CD14-positive monocyte (primary cell): ENCODE data around the gene UVSSA. TPM values are rescaled to one million over a fixed set of nuclear protein-coding genes. Genes with fewer than 3 reads are reported as not detected.

Experiments used
- DNase-seq, 3 donors: peaks; one replicate each; pipeline ENCODE4 v3.0.0-alpha.2; 2011 to 2022
- H2AFZ ChIP-seq: 2 replicates; pipeline ENCODE4 v1.6.0; 2012; ENCODE audit warnings: mild to moderate bottlenecking, low read depth, low read length, inconsistent platforms; ENCODE audit not compliant: insufficient read depth, poor library complexity, severe bottlenecking
- H3K27ac ChIP-seq, 2 donors: 1 replicate in 1 of 2; 2 replicates in 1 of 2; pipeline ENCODE4 v1.5.1; 2012 to 2013; ENCODE audit warnings: low read length in 2 of 2, control low read depth in 1 of 2, inconsistent platforms in 1 of 2, low read depth in 1 of 2, mild to moderate bottlenecking in 1 of 2
- H3K27me3 ChIP-seq, 2 donors: one replicate each; pipeline versions ENCODE4 v1.6.0 to v1.6.1; 2011 to 2013; ENCODE audit warnings: low read length in 2 of 2; ENCODE audit not compliant: control insufficient read depth in 2 of 2, insufficient read depth in 2 of 2
- H3K36me3 ChIP-seq, 2 donors: replicated peaks in 1 of 2; 1 replicate in 1 of 2; 2 replicates in 1 of 2; pipeline versions ENCODE4 v1.5.1 to v1.6.1; 2012 to 2013; ENCODE audit warnings: low read length in 2 of 2, control low read depth in 1 of 2, inconsistent platforms in 1 of 2, mild to moderate bottlenecking in 1 of 2; ENCODE audit not compliant: insufficient read depth in 2 of 2, control insufficient read depth in 1 of 2
- H3K4me1 ChIP-seq, 2 donors: 1 replicate in 1 of 2; 2 replicates in 1 of 2; pipeline versions ENCODE4 v1.5.1 to v1.6.1; 2012 to 2013; ENCODE audit warnings: low read length in 2 of 2, control low read depth in 1 of 2, inconsistent platforms in 1 of 2, mild to moderate bottlenecking in 1 of 2, moderate library complexity in 1 of 2; ENCODE audit not compliant: insufficient read depth in 2 of 2, control insufficient read depth in 1 of 2
- H3K4me2 ChIP-seq: replicated peaks from 2 replicates; pipeline ENCODE3; 2012; ENCODE audit warnings: low read length, moderate library complexity, mild to moderate bottlenecking; ENCODE audit not compliant: poor library complexity, severe bottlenecking; ENCODE audit errors: extremely low read depth
- H3K4me3 ChIP-seq, 3 experiments: fragments of 200-600 bp in 1 of 3; sonication (generic) in 1 of 3; replicated peaks in 1 of 3; 1 replicate in 2 of 3; 2 replicates in 1 of 3; pipeline ENCODE4 v1.5.1; 2011 to 2013; ENCODE audit warnings: low read length in 3 of 3, mild to moderate bottlenecking in 3 of 3, control low read depth in 2 of 3, low read depth in 2 of 3, inconsistent platforms in 1 of 3, moderate library complexity in 1 of 3
- H3K79me2 ChIP-seq: 2 replicates; pipeline ENCODE4 v1.6.0; 2012; ENCODE audit warnings: mild to moderate bottlenecking, control low read depth, inconsistent platforms, low read length, moderate library complexity; ENCODE audit not compliant: insufficient read depth
- H3K9ac ChIP-seq: 2 replicates; pipeline ENCODE4 v1.6.0; 2017; ENCODE audit warnings: low read length, mild to moderate bottlenecking; ENCODE audit not compliant: insufficient read depth, poor library complexity, severe bottlenecking
- H3K9me3 ChIP-seq, 2 donors: replicated peaks in 1 of 2; 1 replicate in 1 of 2; 2 replicates in 1 of 2; pipeline versions ENCODE4 v1.5.1 to v1.6.1; 2012 to 2013; ENCODE audit warnings: low read length in 2 of 2, control low read depth in 1 of 2; ENCODE audit not compliant: control insufficient read depth in 1 of 2, insufficient read depth in 1 of 2
- H4K20me1 ChIP-seq: 2 replicates; pipeline ENCODE4 v1.6.0; 2012; ENCODE audit warnings: mild to moderate bottlenecking, low read length, control low read depth, moderate library complexity; ENCODE audit not compliant: insufficient read depth
- H3K27ac Mint-ChIP-seq, 7 donors: one replicate each; pipeline ENCODE4 v1.8.0; 2020; ENCODE audit warnings: mild to moderate bottlenecking in 7 of 7, mixed read lengths in 7 of 7, moderate library complexity in 6 of 7, inconsistent platforms in 2 of 7
- H3K27me3 Mint-ChIP-seq, 3 donors: one replicate each; pipeline ENCODE4 v1.8.0; 2021 to 2022; ENCODE audit warnings: low read depth in 3 of 3, mild to moderate bottlenecking in 3 of 3, mixed read lengths in 3 of 3, moderate library complexity in 3 of 3, inconsistent platforms in 1 of 3
- H3K36me3 Mint-ChIP-seq, 2 donors: one replicate each; pipeline ENCODE4 v1.8.0; 2020; ENCODE audit warnings: mixed read lengths in 2 of 2, inconsistent platforms in 1 of 2, mild to moderate bottlenecking in 1 of 2
- H3K4me1 Mint-ChIP-seq: one replicate; pipeline ENCODE4 v1.8.0; 2020; ENCODE audit warnings: mild to moderate bottlenecking, mixed read lengths
- H3K4me3 Mint-ChIP-seq, 2 donors: one replicate each; pipeline ENCODE4 v1.8.0; 2020; ENCODE audit warnings: mild to moderate bottlenecking in 2 of 2, mixed read lengths in 2 of 2, moderate library complexity in 1 of 2
- H3K9me3 Mint-ChIP-seq, 7 donors: one replicate each; pipeline ENCODE4 v1.8.0; 2020 to 2022; ENCODE audit warnings: mixed read lengths in 7 of 7, mild to moderate bottlenecking in 6 of 7, moderate library complexity in 6 of 7, inconsistent platforms in 2 of 7
- WGBS: methylation state at CpG from one replicate; pipeline ENCODE4 v1.1.5; 2013; ENCODE audit warnings: missing lambda C conversion rate; ENCODE audit not compliant: insufficient coverage; 5-methylcytosine and 5-hydroxymethylcytosine counted together
- intact Hi-C, 2 donors: fragments of 100-400 bp; cut with micrococcal nuclease; formaldehyde crosslinking; loops; one replicate each; pipeline versions ENCODE4 v1.15.0 to v1.15.1; 2023
- polyA plus RNA-seq, 3 donors: library from polyadenylated mRNA; depleted of rRNA in 1 of 3; unstranded in 2 of 3; stranded (reverse) in 1 of 3; fragments of 300-500 nt in 2 of 3; fragments of >200 nt in 1 of 3; fragmentation: Illumina TruSeq in 2 of 3; gene quantifications; 1 replicate in 2 of 3; 2 replicates in 1 of 3; pipeline ENCODE4 v1.2.3, GENCODE V29; 2012 to 2021
- TF ChIP-seq, protein P1 (sequence below): fragments of 200-600 bp; IDR thresholded peaks from one replicate; pipeline ENCODE4 v1.8.0; 2022; ENCODE audit warnings: antibody characterized with exemption, mild to moderate bottlenecking

The UVSSA gene
- polyA plus RNA-seq, 3 donors, result 2.6 to 54.0 (median 4.8) TPM

DNA sequence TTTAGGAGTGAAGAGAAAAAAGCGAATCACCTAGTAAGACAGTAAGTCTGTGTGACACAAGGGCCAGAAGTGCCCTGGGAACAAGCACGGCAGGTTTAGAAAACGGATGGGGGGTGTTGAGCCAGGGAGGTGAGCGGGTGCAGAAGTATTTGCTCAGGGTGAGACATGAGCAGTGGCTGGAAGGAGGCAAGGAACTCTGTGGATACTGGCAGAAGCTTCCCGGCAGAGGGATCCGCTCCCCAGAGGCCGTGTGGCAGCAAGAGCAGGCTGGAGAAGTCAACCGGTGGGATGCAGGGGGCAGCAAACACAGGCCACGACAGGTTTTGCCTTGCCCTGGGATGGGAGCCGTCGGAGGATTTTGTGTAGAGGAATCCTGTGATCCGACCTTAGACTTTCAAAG is 2.3 kb upstream of the UVSSA start:
- Mint-ChIP-seq H3K27me3 (peaks cover 0 to 2% (median 0%) of the 10 kb centered on the region in 3 donors), H3K9me3 (peaks cover 3 to 16% (median 10%) of the 10 kb centered on the region in 7 donors), H3K27ac (peak overlapping the region in 2 of 7 donors; percentile 60 to 64), H3K4me1 (peaks cover 30% of the 10 kb centered on the region), H3K4me3 (peak overlapping the region in 1 of 2 donors; percentile 90), H3K36me3 (peaks cover 22 to 47% of the 10 kb centered on the region in 2 donors)
- Histone ChIP-seq H3K79me2 (peaks cover 18% of the 10 kb centered on the region), H3K4me1 (peaks cover 20 to 29% of the 10 kb centered on the region in 2 donors), H2AFZ (no peak overlapping the region), H3K4me3 (no peak overlapping the region), H3K9ac (no peak overlapping the region), H3K27ac (no peak overlapping the region), H3K36me3 (peaks cover 20 to 26% of the 10 kb centered on the region in 2 donors), H3K4me2 (no peak overlapping the region), H3K27me3 (no peaks in the 10 kb centered on the region), H4K20me1 (no peaks in the 10 kb centered on the region), H3K9me3 (peaks cover 5 to 21% of the 10 kb centered on the region in 2 donors)
- TF ChIP-seq, protein P1, sequence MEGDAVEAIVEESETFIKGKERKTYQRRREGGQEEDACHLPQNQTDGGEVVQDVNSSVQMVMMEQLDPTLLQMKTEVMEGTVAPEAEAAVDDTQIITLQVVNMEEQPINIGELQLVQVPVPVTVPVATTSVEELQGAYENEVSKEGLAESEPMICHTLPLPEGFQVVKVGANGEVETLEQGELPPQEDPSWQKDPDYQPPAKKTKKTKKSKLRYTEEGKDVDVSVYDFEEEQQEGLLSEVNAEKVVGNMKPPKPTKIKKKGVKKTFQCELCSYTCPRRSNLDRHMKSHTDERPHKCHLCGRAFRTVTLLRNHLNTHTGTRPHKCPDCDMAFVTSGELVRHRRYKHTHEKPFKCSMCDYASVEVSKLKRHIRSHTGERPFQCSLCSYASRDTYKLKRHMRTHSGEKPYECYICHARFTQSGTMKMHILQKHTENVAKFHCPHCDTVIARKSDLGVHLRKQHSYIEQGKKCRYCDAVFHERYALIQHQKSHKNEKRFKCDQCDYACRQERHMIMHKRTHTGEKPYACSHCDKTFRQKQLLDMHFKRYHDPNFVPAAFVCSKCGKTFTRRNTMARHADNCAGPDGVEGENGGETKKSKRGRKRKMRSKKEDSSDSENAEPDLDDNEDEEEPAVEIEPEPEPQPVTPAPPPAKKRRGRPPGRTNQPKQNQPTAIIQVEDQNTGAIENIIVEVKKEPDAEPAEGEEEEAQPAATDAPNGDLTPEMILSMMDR, result no peak
- WGBS, result 94% methylated on average over 12 of the region's 12 CpGs
- DNase-seq, result no peak
- intact Hi-C loops, result loop anchor here (5.0 to 10.0 kb wide), 5 partner anchors 332 to 660 kb away; partner anchors contain the start of genes FGFRL1 (in 1 of the 2), NELFA (in 1 of the 2), TACC3 (in 1 of the 2) and TMEM129 (in 1 of the 2)

DNA sequence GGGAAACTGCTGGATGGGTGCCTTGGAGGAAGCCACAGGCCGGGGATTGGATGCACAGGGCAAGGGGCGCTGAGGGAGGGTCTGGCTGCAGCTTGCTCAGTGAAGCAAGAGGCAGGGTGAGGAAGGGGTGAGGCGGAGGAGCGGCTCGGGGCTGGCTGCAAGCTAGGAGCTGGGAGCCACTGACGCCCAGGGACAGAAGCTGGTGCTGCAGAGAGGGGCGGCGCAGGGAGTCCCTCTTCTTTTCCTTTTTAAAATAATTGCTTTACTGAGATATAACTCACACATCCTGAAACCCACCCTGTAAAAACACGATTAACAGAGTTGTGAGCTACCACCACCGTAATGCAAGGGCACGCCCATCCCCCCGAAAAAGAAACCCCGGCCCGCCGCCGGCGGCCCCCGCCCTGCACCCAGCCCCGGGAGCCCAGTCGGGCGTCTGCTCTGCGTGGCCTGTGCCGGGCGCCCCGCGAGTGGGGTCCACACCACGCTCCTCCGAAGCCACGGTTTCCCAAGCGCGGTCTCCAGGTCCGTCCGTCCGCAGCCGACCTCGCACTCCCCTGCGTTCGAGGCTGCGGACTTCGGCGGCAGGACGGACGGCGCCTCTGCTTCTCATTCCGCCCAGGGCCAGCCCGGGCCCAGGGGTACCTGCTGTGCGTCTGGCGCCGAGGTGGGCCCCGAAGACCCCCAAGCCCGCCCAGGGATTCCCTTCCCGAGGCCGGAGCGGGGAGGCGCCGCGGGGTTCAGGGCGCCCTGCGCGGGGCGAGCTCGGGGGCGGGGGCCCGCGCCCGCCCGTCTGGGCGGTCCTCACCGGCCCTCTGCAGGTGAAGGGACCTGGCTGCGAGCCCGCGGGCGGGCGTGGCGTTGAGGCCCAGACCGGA is 866 bp upstream of the UVSSA start:
- H4K20me1 ChIP-seq, result no peaks in the 10 kb centered on the region
- Mint-ChIP-seq H3K27ac (peak overlapping the region; percentile 73 to 93 (median 90)), H3K4me1 (peaks cover 30% of the 10 kb centered on the region), H3K4me3 (peak overlapping the region; percentile 90 to 94), H3K36me3 (peaks cover 21 to 46% of the 10 kb centered on the region in 2 donors), H3K27me3 (peaks cover 0 to 2% (median 0%) of the 10 kb centered on the region in 3 donors), H3K9me3 (peaks cover 0 to 15% (median 5%) of the 10 kb centered on the region in 7 donors)
- peaks cover 7 to 20% of the 10 kb centered on the region in 2 donors for H3K36me3 ChIP-seq
- WGBS, result under 1% methylated on average over 72 of the region's 76 CpGs
- peak; percentile 13 to 52 (median 18) for DNase-seq
- peaks cover 0 to 7% of the 10 kb centered on the region in 2 donors for H3K9me3 ChIP-seq
- peaks cover 25% of the 10 kb centered on the region for H3K79me2 ChIP-seq
- peaks cover 20 to 29% of the 10 kb centered on the region in 2 donors for H3K4me1 ChIP-seq
- no peaks in the 10 kb centered on the region for H3K27me3 ChIP-seq
- peak overlapping the region; percentile 82 for H3K4me2 ChIP-seq
- H2AFZ ChIP-seq, result peak overlapping the region; percentile 84
- peak overlapping the region; percentile 59 to 86 (median 86) for H3K4me3 ChIP-seq
- peak overlapping the region; percentile 55 to 89 for H3K27ac ChIP-seq
- H3K9ac ChIP-seq, result peak overlapping the region; percentile 97
- TF ChIP-seq, protein P1, result no peak
- intact Hi-C loops, result loop anchor here (2.0 to 10.0 kb wide), 10 partner anchors 45 to 659 kb away; partner anchors contain the start of genes CTBP1 (in 2 of the 2), FGFRL1 (in 1 of the 2), MAEA (in 1 of the 2) and NELFA (in 1 of the 2)
